GM12875 (cell line): Measurements from ENCODE around the gene DNAJB11.

ENCODE experiments used
- H3K4me3 ChIP-seq: one replicate; pipeline ENCODE4 v1.5.1; 2011; ENCODE audit warnings: low read depth, low read length, control low read depth
- TF ChIP-seq, protein P1 (sequence below): IDR thresholded peaks from 2 replicates; pipeline ENCODE4 v1.5.1; 2011; ENCODE audit warnings: low read depth, mild to moderate bottlenecking, control low read depth, inconsistent platforms, low read length, moderate library complexity, borderline replicate concordance; ENCODE audit not compliant: insufficient read depth

DNAJB11 gene

DNA sequence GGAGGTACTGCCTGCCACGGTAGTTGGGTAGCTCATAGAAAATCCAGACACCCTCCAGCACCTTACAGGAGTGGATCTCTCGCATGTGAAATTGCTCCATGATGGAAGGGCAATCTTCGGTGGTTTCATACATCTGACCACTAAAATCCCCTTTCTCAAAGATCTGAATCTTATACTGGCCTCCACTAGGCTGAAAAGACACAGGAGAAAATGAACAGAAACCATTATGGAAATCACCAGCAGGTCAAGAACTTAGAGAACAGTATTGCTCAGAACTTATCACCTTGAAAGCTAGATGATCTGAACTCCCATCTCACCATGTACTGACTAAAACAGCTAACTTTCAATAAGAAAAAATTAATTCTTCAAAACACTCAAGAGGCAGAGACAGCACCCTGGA lies 31.7 kb upstream of the DNAJB11 start:
- no peak overlapping the region for H3K4me3 ChIP-seq
- TF ChIP-seq, protein P1, sequence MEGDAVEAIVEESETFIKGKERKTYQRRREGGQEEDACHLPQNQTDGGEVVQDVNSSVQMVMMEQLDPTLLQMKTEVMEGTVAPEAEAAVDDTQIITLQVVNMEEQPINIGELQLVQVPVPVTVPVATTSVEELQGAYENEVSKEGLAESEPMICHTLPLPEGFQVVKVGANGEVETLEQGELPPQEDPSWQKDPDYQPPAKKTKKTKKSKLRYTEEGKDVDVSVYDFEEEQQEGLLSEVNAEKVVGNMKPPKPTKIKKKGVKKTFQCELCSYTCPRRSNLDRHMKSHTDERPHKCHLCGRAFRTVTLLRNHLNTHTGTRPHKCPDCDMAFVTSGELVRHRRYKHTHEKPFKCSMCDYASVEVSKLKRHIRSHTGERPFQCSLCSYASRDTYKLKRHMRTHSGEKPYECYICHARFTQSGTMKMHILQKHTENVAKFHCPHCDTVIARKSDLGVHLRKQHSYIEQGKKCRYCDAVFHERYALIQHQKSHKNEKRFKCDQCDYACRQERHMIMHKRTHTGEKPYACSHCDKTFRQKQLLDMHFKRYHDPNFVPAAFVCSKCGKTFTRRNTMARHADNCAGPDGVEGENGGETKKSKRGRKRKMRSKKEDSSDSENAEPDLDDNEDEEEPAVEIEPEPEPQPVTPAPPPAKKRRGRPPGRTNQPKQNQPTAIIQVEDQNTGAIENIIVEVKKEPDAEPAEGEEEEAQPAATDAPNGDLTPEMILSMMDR, result no peak

GRCh38 chr3:186540221-186540834 lies 30.2 kb upstream of the DNAJB11 start:
- TF ChIP-seq, protein P1, result peak; percentile 28; the same call in 1 of the 2 replicates
- no peak overlapping the region for H3K4me3 ChIP-seq

GRCh38 chr3:186540835-186541226 lies 29.7 kb upstream of the DNAJB11 start:
- no peak overlapping the region for H3K4me3 ChIP-seq
- TF ChIP-seq, protein P1, result no peak

DNA sequence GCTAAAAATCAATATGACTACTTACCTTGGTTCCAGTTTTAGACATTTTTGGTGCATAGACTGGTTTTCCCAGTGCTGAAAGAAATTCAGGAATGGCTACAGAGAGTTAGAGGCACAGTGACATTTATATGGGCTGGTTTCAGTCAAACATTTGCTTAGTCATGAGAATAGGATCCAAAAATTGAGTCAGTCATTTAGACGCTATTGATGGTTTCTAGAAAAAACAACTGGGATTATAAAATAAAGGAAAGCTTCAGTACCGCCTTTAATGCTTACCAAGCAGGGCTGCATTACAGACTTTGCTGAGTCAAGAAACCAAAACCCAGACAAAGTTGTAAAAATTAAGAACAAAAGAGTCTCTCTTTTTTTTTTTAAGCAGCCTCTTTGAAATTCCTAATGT lies 26.2 kb upstream of the DNAJB11 start, which contains the start of gene CRYGS:
CRYGS (minus strand) TSS at position 100 of the 400 bp plus-strand sequence; CDS start at position 46, 54 bp downstream.
- TF ChIP-seq, protein P1, result no peak
- no peak within 1 kb of the TSS for H3K4me3 ChIP-seq

DNA sequence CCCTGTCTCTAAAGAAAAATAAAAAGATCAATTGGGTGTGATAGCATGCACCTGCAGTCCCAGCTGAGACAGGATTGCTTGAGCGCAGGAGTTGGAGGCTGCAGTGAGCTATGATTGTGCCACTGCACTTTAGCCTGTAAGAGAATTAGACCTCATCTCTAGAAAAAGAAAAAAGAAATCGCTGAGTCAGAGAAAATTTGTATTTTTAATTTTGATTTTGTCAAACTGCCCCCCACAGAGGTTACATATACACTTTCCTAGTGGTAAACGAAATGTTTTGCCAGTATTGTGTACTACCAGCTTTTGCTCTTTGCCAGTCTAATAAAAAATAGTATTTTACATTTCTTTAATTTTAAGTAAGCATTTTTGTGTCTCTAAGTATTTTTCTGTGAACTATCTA lies 21.0 kb upstream of the DNAJB11 start:
- TF ChIP-seq, protein P1, result no peak
- no peak overlapping the region for H3K4me3 ChIP-seq

DNA sequence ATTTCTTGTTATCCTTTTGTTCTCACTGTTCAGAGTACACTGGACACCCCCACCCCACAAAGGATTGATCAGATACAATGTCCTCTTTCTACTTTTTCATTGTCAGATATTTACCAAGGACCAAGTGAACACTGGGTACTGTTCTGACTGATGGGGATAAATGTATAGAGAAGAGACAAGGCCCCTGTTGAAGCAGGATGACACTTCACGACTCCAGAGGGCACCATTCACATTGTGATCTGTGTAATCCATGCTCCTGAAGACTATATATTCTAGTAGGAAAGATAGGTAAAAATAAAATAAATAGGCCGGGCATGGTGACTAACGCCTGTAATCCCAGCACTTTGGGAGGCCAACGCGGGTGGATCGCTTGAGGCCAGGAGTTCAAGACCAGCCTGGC lies 19.1 kb upstream of the DNAJB11 start:
- H3K4me3 ChIP-seq, result no peak overlapping the region
- TF ChIP-seq, protein P1, result no peak

- TF ChIP-seq, protein P1, result no peak
- H3K4me3 ChIP-seq, result no peak overlapping the region
Measured at GRCh38 chr3:186552408-186553031, 18.0 kb upstream of the DNAJB11 start.
